Measurements from ENCODE around the gene MIOX. TPM values are rescaled to one million over a fixed set of nuclear protein-coding genes. Genes with fewer than 3 reads are reported as not detected.

The MIOX gene
- total RNA-seq, 2 donors from 2014 or later = not detected

GRCh38 chr22:50471962-50472361 is 14.7 kb upstream of the MIOX start:
- Histone ChIP-seq H3K4me3 (ENCODE audit: low read length) (no peak overlapping the region), H3K9me3 (ENCODE audit: control insufficient read depth, low read length) (no peaks in the 10 kb centered on the region), H3K36me3 (ENCODE audit: control insufficient read depth, insufficient read depth, low read length) (peaks cover 8% of the 10 kb centered on the region), H3K4me1 (ENCODE audit: control insufficient read depth, insufficient read depth, low read length) (peaks cover 14% of the 10 kb centered on the region), H3K27ac (ENCODE audit: low read depth, low read length) (no peak overlapping the region), H3K9ac (ENCODE audit: extremely low read depth, low read length, poor library complexity, severe bottlenecking) (no peak overlapping the region), H3K27me3 (ENCODE audit: control insufficient read depth, insufficient read depth, low read length, poor library complexity, severe bottlenecking) (no peaks in the 10 kb centered on the region)
- 79 to 87% methylated on average over 3 to 5 of the region's 5 CpGs for WGBS, 2 experiments (ENCODE audit: insufficient coverage in 1 of 2, insufficient read length in 1 of 2)
- H3K4me3 Mint-ChIP-seq = no peak overlapping the region
- H3K27me3 Mint-ChIP-seq (ENCODE audit: insufficient read depth) = peaks cover 8% of the 10 kb centered on the region
- H3K36me3 Mint-ChIP-seq (ENCODE audit: low read depth) = peaks cover 5% of the 10 kb centered on the region
- no peak for TF ChIP-seq CTCF (conservative IDR thresholded peaks at IDR 0.05)
- no peaks in the 10 kb centered on the region for H3K9me3 Mint-ChIP-seq
- H3K27ac Mint-ChIP-seq = no peak overlapping the region
- DNase-seq = no peak
- H3K4me1 Mint-ChIP-seq = peaks cover 25% of the 10 kb centered on the region

DNA sequence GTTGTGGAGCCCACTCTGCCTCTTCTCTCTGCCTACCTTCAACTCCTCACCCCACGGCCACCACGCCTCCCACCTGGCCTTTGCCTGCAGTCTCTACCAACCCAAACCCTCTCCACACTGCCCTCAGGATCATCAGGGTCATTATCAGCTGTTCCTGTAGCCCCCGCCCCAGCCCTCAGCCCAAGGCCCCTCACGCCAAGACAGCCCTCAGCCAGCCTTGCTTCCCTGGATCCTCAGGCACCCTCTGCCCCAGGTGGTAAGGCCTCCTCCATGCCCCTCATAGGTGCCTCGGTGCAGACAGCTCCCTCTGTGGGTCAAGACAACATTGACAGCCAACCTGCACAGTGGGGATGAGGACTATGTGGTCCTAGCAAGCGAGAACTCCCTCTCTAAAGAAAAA is 13.6 kb upstream of the MIOX start:
- H3K4me3 Mint-ChIP-seq = peak overlapping the region; percentile 74
- H3K9me3 Mint-ChIP-seq = no peaks in the 10 kb centered on the region
- TF ChIP-seq CTCF (conservative IDR thresholded peaks at IDR 0.05) = peak; percentile 67
- peak; percentile 80 for DNase-seq
- H3K27me3 ChIP-seq (ENCODE audit: control insufficient read depth, insufficient read depth, low read length, poor library complexity, severe bottlenecking) = no peaks in the 10 kb centered on the region
- no peak overlapping the region for H3K27ac Mint-ChIP-seq
- H3K27ac ChIP-seq (ENCODE audit: low read depth, low read length) = no peak overlapping the region
- no peaks in the 10 kb centered on the region for H3K36me3 Mint-ChIP-seq (ENCODE audit: low read depth)
- peak overlapping the region; percentile 85 for H3K4me3 ChIP-seq (ENCODE audit: low read length)
- H3K4me1 ChIP-seq (ENCODE audit: control insufficient read depth, insufficient read depth, low read length) = peaks cover 14% of the 10 kb centered on the region
- no peaks in the 10 kb centered on the region for H3K9me3 ChIP-seq (ENCODE audit: control insufficient read depth, low read length)
- H3K4me1 Mint-ChIP-seq = peaks cover 25% of the 10 kb centered on the region
- H3K9ac ChIP-seq (ENCODE audit: extremely low read depth, low read length, poor library complexity, severe bottlenecking) = no peak overlapping the region
- peaks cover 19% of the 10 kb centered on the region for H3K27me3 Mint-ChIP-seq (ENCODE audit: insufficient read depth)
- peaks cover 3% of the 10 kb centered on the region for H3K36me3 ChIP-seq (ENCODE audit: control insufficient read depth, insufficient read depth, low read length)
- WGBS, 2 experiments (ENCODE audit: insufficient coverage in 1 of 2, insufficient read length in 1 of 2) = 84 to 86% methylated on average over 5 to 6 of the region's 6 CpGs

- Mint-ChIP-seq H3K36me3 (ENCODE audit: low read depth) (no peaks in the 10 kb centered on the region), H3K27me3 (ENCODE audit: insufficient read depth) (peaks cover 29% of the 10 kb centered on the region), H3K4me1 (peaks cover 25% of the 10 kb centered on the region), H3K4me3 (peak overlapping the region; percentile 74), H3K9me3 (no peaks in the 10 kb centered on the region), H3K27ac (peak overlapping the region; percentile 74)
- no peak overlapping the region for H3K27ac ChIP-seq (ENCODE audit: low read depth, low read length)
- H3K4me1 ChIP-seq (ENCODE audit: control insufficient read depth, insufficient read depth, low read length) = peaks cover 14% of the 10 kb centered on the region
- 14 to 30% methylated on average over 15 to 62 of the region's 62 CpGs for WGBS, 2 experiments (ENCODE audit: insufficient coverage in 1 of 2, insufficient read length in 1 of 2)
- H3K9ac ChIP-seq (ENCODE audit: extremely low read depth, low read length, poor library complexity, severe bottlenecking) = peak overlapping the region; percentile 54
- TF ChIP-seq CTCF (conservative IDR thresholded peaks at IDR 0.05) = no peak
- DNase-seq = peak; percentile 73
- H3K36me3 ChIP-seq (ENCODE audit: control insufficient read depth, insufficient read depth, low read length) = peaks cover 3% of the 10 kb centered on the region
- H3K4me3 ChIP-seq (ENCODE audit: low read length) = peak overlapping the region; percentile 85
- H3K27me3 ChIP-seq (ENCODE audit: control insufficient read depth, insufficient read depth, low read length, poor library complexity, severe bottlenecking) = no peaks in the 10 kb centered on the region
- H3K9me3 ChIP-seq (ENCODE audit: control insufficient read depth, low read length) = no peaks in the 10 kb centered on the region
Measured at GRCh38 chr22:50473855-50474671, 12.6 kb upstream of the MIOX start.

Measured in endodermal cell (in vitro differentiated cells).